T-helper 2 cell treated with Interferon-gamma antibody and Interleukin-4, amounts not matched to agents 100 ng/mL and 5 ng/mL, for 36 hours (primary cell): Measurements from ENCODE around the gene OST4. TPM values are rescaled to one million over a fixed set of nuclear protein-coding genes. Genes with fewer than 3 reads are reported as not detected.

Source experiments
- intact Hi-C: fragments of 100-400 bp; cut with micrococcal nuclease; formaldehyde crosslinking; loops from one replicate; pipeline ENCODE4 v1.15.1; 2023
- total RNA-seq: library from RNA; stranded (reverse); gene quantifications from 2 replicates; pipeline ENCODE4 v1.2.3, GENCODE V29; 2022

The OST4 gene
- total RNA-seq, 1 donor from 2014 or later, result 351 TPM

DNA sequence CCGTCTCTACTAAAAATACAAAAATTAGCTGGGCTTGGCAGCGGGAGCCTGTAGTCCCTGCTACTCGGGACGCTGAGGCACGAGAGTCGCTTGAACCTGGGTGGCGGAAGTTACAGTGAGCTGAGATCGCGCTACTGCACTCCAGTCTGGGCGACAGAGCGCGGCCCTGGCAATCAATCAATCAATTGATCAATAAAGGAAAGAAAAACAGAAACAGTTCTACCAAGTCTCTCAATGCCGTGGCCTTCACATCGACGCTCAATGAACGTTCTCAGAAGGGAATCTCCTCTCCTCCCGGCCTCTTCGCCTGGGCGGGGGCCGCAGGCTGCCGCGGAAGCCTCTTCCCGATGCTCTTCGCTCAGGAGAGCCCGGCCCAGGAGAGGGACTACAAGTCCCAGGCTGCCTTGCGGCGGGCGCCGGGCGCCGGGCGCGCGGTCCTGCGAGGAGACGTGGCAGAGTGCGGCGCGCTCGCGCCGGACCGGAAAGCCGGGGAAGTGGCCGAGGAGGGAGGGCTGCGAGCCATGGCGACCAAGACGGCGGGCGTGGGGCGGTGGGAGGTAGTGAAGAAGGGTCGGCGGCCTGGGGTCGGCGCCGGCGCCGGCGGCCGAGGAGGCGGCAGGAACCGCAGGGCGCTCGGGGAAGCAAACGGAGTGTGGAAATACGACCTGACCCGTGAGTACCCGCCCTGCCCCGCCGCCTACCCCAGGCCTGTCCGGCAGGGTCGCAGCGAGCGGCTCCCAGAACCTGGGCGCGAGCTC, 38.8 kb downstream of the OST4 start, which contains the start of gene TMEM214:
Gene TMEM214, plus strand, starts transcription at position 471 of the 758 bp plus-strand sequence. Its CDS starts 51 bp downstream, at position 522.
- intact Hi-C loops, result loop anchor here (1.0 to 2.0 kb wide), 4 partner anchors 18 to 246 kb away; partner anchors contain the start of genes CENPA and OST4

DNA sequence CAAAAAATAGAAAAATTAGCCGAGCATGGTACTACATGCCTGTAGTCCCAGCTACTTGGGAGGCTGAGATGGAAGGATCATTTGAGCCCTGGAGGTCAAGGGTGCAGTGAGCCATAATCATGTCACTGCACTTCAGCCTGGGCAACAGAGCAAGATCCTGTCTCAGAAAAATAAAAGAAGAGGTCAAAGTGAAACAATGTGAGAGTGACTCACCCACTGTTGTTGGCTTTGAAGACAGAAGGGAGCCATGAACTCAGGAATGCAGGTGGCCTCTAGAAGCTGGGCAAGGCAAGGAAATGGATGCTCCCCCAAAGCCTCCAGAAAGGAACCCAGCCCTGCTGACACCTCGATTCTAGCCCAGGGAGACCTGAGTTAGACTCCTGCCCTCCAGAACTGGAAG, 42.4 kb downstream of the OST4 start:
- intact Hi-C loops, result no loop called here

DNA sequence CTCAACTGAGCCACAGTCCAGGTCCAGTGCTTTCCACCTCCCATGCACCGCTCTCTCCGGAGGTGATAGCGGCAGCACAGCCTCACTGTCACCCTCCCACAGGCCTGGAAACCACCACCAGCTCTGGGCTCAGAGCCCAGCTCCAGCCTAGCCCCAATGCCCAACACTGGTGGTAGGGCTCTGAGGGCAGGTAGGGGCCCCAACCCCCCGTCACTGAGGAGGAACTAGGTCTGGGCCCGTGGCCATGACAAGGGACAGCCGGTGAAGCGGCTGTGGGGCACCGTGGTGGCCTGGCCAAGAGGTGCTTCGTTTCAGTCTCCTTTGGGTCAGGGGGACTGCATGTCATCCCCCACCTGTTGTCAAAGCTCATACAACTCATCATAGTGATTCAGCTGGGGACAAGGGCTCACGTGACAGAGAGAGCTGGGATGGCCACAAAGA, 44.2 kb downstream of the OST4 start:
- intact Hi-C loops, result no loop called here

DNA sequence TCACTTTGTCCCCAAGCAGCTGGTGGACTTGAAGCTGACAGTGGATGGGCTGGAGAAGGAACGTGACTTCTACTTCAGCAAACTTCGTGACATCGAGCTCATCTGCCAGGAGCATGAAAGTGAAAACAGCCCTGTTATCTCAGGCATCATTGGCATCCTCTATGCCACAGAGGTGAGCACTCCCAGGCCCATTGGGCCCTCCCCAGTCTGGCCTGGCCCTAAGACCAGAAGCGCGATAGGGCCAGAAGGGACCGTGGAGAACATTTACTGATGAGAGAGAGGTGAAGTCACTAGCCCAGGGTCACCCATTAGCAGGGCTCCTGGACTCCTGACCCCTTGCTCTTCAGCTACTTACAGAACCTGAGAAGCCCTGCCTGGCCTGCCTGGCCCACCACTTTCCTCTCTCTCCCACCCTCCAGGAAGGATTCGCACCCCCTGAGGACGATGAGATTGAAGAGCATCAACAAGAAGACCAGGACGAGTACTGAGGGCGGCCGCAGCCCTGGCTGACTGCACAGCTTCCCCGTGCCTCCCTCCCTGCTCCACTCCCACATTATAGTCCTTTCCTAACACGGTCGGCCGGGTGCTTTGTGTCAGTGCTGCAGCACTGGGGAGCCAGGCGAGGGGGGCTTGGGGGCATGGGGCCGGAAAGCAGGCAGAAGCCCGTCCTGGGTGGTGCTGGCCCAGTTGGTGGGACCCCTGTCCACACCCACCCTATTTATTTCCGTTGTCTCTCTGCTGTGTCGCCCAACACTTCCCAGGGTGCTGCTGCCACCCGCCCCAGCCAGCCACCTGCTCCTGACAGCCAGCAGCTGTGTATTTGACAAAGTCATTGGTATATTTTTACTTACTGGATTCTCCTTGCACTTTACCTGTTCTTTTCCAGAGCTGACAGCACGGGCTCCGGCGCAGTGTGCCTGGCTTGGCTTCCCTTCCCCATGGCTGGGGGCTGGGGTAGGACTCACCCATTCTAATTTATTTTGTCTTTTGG, 45.3 kb downstream of the OST4 start:
- intact Hi-C loops, result no loop called here

DNA sequence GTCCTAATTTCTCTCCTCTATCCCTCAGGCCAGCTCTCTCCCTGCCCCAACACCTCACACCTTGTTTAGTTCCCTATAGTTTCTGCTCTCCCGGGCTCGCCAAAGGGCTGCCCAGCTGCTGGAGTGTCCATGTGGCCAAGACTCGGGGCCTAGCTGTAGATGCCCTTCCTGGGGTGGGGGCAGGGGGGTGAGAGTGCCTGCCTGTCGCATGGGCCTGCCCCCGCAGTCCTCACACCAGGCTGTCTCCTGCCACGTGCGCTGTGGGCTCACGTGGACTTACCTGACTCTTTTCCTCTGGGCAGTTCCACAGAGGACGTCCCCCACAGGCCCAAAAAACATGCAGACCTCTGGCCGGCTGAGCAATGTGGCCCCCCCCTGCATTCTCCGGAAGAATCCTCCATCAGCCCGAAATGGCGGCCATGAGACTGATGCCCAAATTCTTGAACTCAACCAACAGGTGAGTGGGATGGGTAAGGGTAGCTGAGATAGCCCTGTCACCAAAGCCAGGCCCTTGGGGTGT, 46.1 kb downstream of the OST4 start:
- intact Hi-C loops, result no loop called here

DNA sequence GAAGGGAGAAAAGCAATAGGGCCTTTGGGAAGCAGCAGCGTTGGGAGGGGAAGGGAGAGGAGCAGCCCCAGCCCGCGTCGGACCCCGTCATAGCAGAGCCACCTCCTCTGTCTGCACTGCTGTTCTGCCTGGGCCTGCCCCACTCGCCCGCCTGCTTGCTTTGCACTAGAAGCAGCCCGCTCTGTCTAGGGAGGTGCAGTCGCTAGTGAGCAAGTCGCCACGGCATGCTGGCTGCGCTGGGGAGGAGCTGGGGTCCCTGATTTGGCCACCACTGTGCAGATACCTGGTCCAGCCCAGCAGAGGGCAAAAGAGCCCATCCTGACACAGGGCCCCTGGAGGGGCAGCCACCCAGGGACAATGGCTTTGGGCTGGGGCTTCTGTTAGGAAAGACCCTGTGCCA, 46.6 kb downstream of the OST4 start:
- intact Hi-C loops, result no loop called here

DNA sequence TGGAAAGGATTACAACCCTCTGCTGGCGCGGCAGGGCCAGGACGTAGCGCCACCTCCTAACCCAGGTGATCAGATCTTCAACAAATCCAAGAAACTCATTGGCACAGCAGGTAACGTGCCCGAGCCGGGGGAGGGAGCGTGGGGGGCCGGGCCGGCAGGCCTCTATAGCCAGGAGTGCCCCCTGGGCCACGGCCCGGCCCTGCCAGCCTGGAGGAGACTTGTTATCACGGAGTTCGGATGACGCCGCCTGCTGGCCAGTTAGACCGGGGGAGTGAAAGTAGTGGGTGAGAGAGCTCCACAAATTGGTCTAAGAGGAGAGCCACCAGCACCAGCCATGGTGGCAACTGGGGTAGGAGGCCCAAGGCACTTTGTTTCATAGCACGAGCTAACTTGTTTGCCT, 47.3 kb downstream of the OST4 start:
- intact Hi-C loops, result no loop called here

DNA sequence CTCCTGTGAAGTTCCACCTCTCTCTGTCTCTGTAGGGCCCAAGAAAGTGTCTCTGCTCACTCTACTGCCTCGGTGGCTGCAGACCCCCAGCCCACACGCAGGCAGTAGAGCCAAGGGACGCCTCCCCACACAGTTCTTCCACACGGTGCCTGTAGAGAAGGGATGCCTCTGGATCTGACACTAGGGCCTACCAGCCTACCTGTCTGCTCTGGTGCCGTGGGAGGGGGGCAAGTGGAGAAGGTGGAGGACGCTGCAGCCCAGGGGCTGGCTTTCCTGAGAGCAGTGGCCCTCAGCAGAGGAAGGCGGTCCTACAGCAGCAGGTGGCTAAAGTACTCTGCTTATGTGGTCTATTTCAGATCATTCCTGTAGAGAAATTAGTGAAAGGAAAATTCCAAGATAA, 47.7 kb downstream of the OST4 start:
- intact Hi-C loops, result no loop called here

DNA sequence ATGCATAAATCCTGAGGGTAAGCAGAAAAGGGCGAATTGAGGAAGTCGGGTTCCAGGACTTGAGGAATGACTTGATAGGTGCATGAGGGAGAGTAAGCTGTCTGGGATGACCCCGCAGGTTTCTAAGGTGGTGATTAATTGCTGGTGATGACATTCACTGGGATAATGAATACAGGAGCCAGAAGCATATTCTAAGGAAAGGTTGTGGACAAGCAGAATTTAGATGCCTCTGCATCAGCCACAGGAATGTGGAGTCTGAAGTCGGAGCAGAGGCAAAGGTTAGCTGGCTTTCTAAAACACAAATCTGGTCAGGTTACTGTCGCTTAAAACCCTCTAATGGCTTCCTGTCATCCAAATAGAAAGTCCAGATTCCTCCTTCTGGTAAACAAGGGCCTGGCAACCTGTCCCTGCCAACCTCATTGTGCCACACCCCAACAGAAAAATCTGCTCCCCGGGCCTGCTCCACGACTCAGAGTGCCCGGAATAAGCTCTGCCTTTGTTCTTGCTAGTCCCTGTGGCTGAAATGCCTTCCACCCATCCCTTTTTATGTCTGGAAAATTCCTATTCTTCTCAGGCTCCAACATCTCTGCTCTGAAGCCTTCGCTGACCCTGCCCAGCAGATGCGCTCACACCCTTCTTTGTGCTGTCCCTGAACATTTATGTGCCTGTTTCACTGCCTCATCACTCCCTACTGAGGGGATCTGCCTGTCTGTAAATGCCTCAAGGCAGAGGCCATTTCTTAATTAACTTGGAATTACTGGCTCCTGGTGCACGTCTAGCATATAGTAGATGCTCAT, 50.0 kb downstream of the OST4 start:
- intact Hi-C loops, result no loop called here

Other genes starting within 250 kb of the OST4 start
- not detected in 2 replicates for gene DPYSL5, start 223.5 kb downstream of the OST4 start, total RNA-seq
- 0.91 and 1.2 TPM in 2 replicates for gene MAPRE3, start 101.0 kb downstream of the OST4 start, total RNA-seq
- 99.4 and 100 TPM in 2 replicates for gene TMEM214, start 38.7 kb downstream of the OST4 start, total RNA-seq
- 13.6 and 14.4 TPM in 2 replicates for gene AGBL5, start 20.0 kb downstream of the OST4 start, total RNA-seq
- 1.1 and 1.5 TPM in 2 replicates for gene EMILIN1, start 7.0 kb upstream of the OST4 start, total RNA-seq
- gene KHK, start 15.1 kb upstream of the OST4 start, total RNA-seq, result 11.5 and 12.2 TPM in 2 replicates
- 2.9 and 3.1 TPM in 2 replicates for gene CGREF1, start 47.5 kb upstream of the OST4 start, total RNA-seq
- gene ABHD1, start 52.2 kb upstream of the OST4 start, total RNA-seq, result 0.52 and 0.64 TPM in 2 replicates
- gene PREB, start 63.0 kb upstream of the OST4 start, total RNA-seq, result 74.2 and 76.6 TPM in 2 replicates
- not detected in 2 replicates for gene PRR30, start 67.8 kb upstream of the OST4 start, total RNA-seq
- not detected in 2 replicates for gene TCF23, start 77.3 kb upstream of the OST4 start, total RNA-seq
- 78.3 and 82.5 TPM in 2 replicates for gene ATRAID, start 140.4 kb upstream of the OST4 start, total RNA-seq
- gene SLC5A6, start 140.6 kb upstream of the OST4 start, total RNA-seq, result 48.5 and 54.4 TPM in 2 replicates
- 86.4 and 87.1 TPM in 2 replicates for gene CAD, start 145.7 kb upstream of the OST4 start, total RNA-seq
- gene SLC30A3, start 191.4 kb upstream of the OST4 start, total RNA-seq, result 0.14 and 0.48 TPM in 2 replicates
- not detected in 2 replicates for gene DNAJC5G, start 203.8 kb upstream of the OST4 start, total RNA-seq
- 0.16 TPM in 1 of 2 replicates, not detected in the other for gene TRIM54, start 210.8 kb upstream of the OST4 start, total RNA-seq
- gene UCN, start 236.8 kb upstream of the OST4 start, total RNA-seq, result 1.5 and 2.0 TPM in 2 replicates